Measurements from ENCODE around the gene ANTXR1. TPM values are rescaled to one million over a fixed set of nuclear protein-coding genes. Genes with fewer than 3 reads are reported as not detected.

Gene ANTXR1
- total and polyA plus RNA-seq, 2 experiments from 2014 or later = 24.0 to 36.0 TPM

DNA sequence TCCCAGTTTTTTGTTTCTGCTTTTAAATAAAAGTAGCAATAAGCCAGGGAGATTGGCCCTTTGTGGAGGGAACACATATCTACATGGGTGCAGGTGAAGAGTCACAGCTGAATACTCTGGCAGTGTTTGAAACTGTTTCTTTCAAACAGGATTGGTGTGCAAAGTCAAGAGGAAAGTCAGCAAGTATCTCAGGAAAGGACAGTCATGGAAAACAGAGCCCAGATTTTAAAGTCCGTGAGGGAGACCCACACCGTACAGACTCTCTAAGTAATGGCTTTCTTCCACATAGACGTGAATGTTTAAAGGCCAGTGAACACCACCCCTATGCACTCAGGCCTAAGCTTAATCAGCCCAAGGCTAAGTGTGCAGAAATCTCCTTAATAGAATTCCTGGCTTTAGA, 278.7 kb downstream of the ANTXR1 start:
- TF ChIP-seq CTCF (IDR thresholded peaks at IDR 0.05; ENCODE audit: low read depth, low read length) = no peak
- Histone ChIP-seq H3K9me3 (ENCODE audit: low read depth) (no peaks in the 10 kb centered on the region), H3K4me3 (no peak overlapping the region), H3K27ac (no peak overlapping the region), H3K36me3 (no peaks in the 10 kb centered on the region), H3K4me1 (ENCODE audit: low read depth) (no peaks in the 10 kb centered on the region), H3K27me3 (no peaks in the 10 kb centered on the region)
- no peak for DNase-seq (ENCODE audit: low read depth in 1 of 2, low spot score in 1 of 2)

- H3K27me3 ChIP-seq = no peaks in the 10 kb centered on the region
- no peak for TF ChIP-seq CTCF (IDR thresholded peaks at IDR 0.05; ENCODE audit: low read depth, low read length)
- H3K36me3 ChIP-seq = no peaks in the 10 kb centered on the region
- no peaks in the 10 kb centered on the region for H3K9me3 ChIP-seq (ENCODE audit: low read depth)
- H3K4me1 ChIP-seq (ENCODE audit: low read depth) = no peaks in the 10 kb centered on the region
- H3K4me3 ChIP-seq = no peak overlapping the region
- no peak overlapping the region for H3K27ac ChIP-seq
- no peak for DNase-seq (ENCODE audit: low read depth in 1 of 2, low spot score in 1 of 2)
Measured at GRCh38 chr2:69292256-69292655, 279.3 kb downstream of the ANTXR1 start.

- Histone ChIP-seq H3K36me3 (no peaks in the 10 kb centered on the region), H3K9me3 (ENCODE audit: low read depth) (no peaks in the 10 kb centered on the region), H3K27ac (no peak overlapping the region), H3K4me3 (no peak overlapping the region), H3K4me1 (ENCODE audit: low read depth) (no peaks in the 10 kb centered on the region), H3K27me3 (no peaks in the 10 kb centered on the region)
- DNase-seq (ENCODE audit: low read depth in 1 of 2, low spot score in 1 of 2) = no peak
- no peak for TF ChIP-seq CTCF (IDR thresholded peaks at IDR 0.05; ENCODE audit: low read depth, low read length)
Measured at GRCh38 chr2:69296421-69296820, 283.4 kb downstream of the ANTXR1 start.

DNA sequence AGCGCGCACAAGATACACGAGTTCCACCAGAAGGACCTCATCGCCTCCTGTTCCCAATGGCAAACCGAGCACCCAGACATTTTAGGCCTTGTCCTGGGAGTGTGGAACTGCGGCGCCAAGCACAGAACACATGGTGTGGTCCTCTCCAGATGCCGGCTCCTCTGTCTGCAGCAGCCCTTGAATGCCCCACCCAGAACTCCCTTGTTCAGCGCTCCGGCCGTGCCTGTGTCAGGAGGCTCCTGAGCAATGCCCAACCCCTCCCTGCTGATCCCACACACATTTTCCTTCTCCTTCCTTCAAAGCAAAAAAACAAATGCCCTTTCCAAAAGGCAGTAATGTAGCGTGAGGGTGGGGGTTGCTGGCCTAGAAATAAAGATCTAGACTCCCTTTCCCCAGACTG, 284.2 kb downstream of the ANTXR1 start:
- Histone ChIP-seq H3K4me1 (ENCODE audit: low read depth) (no peaks in the 10 kb centered on the region), H3K27me3 (no peaks in the 10 kb centered on the region), H3K4me3 (no peak overlapping the region), H3K27ac (no peak overlapping the region), H3K36me3 (no peaks in the 10 kb centered on the region), H3K9me3 (ENCODE audit: low read depth) (no peaks in the 10 kb centered on the region)
- DNase-seq (ENCODE audit: low read depth in 1 of 2, low spot score in 1 of 2) = no peak
- no peak for TF ChIP-seq CTCF (IDR thresholded peaks at IDR 0.05; ENCODE audit: low read depth, low read length)

GRCh38 chr2:69298261-69298660, 285.3 kb downstream of the ANTXR1 start:
- TF ChIP-seq CTCF (IDR thresholded peaks at IDR 0.05; ENCODE audit: low read depth, low read length) = no peak
- peak in 1 of 2 donors; percentile 84 for DNase-seq (ENCODE audit: low read depth in 1 of 2, low spot score in 1 of 2)
- Histone ChIP-seq H3K9me3 (ENCODE audit: low read depth) (no peaks in the 10 kb centered on the region), H3K4me1 (ENCODE audit: low read depth) (no peaks in the 10 kb centered on the region), H3K27me3 (no peaks in the 10 kb centered on the region), H3K36me3 (no peaks in the 10 kb centered on the region), H3K4me3 (no peak overlapping the region), H3K27ac (no peak overlapping the region)

DNA sequence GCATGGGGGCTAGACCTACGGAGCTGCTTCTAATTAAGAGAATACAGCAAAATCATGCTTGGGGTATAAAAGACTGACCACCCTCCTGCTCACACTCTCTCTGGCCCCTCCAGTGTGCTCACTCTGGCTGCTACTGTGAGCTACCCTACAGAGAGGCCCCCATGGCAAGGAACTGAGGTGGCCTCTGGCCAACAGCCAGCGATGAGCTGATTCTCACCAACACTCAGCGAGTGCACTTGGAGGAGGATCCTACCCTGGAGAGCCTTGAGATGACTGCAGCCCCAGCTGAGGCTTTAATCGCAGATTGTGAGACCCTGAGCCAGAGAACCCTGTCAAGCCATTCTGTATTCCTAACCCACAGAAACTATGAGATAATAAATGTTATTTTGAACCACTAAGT, 285.9 kb downstream of the ANTXR1 start:
- H3K9me3 ChIP-seq (ENCODE audit: low read depth) = no peaks in the 10 kb centered on the region
- DNase-seq (ENCODE audit: low read depth in 1 of 2, low spot score in 1 of 2) = peak in 1 of 2 donors; percentile 63
- no peak overlapping the region for H3K4me3 ChIP-seq
- no peak overlapping the region for H3K27ac ChIP-seq
- peaks cover under 1% of the 10 kb centered on the region for H3K27me3 ChIP-seq
- no peaks in the 10 kb centered on the region for H3K36me3 ChIP-seq
- TF ChIP-seq CTCF (IDR thresholded peaks at IDR 0.05; ENCODE audit: low read depth, low read length) = no peak
- no peaks in the 10 kb centered on the region for H3K4me1 ChIP-seq (ENCODE audit: low read depth)
